ENCODE data around the gene MGAT4C.
"Not testable (repeated sequence)": the region's sequence is repeated elsewhere in the genome, so short reads cannot be mapped to it uniquely, and the experiment has no call there.

The MGAT4C gene

GRCh38 chr12:86256163-86256562 lies at the start of gene MGAT4C:
TSS of gene MGAT4C (minus strand) at chr12:86256391.
- no peak for DNase-seq

GRCh38 chr12:86296396-86296795 lies 40.2 kb upstream of the MGAT4C start:
- not testable (repeated sequence) for DNase-seq

GRCh38 chr12:86293682-86294240 lies 37.6 kb upstream of the MGAT4C start:
- DNase-seq: no peak

- no peak for DNase-seq
Measured at GRCh38 chr12:86292480-86292879, 36.3 kb upstream of the MGAT4C start.

- no peak for DNase-seq
Measured at GRCh38 chr12:86290615-86291014, 34.4 kb upstream of the MGAT4C start.

GRCh38 chr12:86286119-86286518 lies 29.9 kb upstream of the MGAT4C start:
- no peak for DNase-seq

- DNase-seq: no peak
Measured at GRCh38 chr12:86283620-86284019, 27.4 kb upstream of the MGAT4C start.

GRCh38 chr12:86275356-86275755 lies 19.2 kb upstream of the MGAT4C start:
- DNase-seq: no peak

GRCh38 chr12:86265329-86265695 lies 9.1 kb upstream of the MGAT4C start:
- no peak for DNase-seq

- no peak for DNase-seq
Measured at GRCh38 chr12:86264451-86265328, 8.5 kb upstream of the MGAT4C start.

GRCh38 chr12:86261578-86261977 lies 5.4 kb upstream of the MGAT4C start:
- no peak for DNase-seq

- DNase-seq: no peak
Measured at GRCh38 chr12:86261142-86261541, 5.0 kb upstream of the MGAT4C start.

- no peak for DNase-seq
Measured at GRCh38 chr12:86260183-86260582, 4.0 kb upstream of the MGAT4C start.

GRCh38 chr12:86257134-86257533 lies 943 bp upstream of the MGAT4C start:
- no peak for DNase-seq

GRCh38 chr12:86254399-86255107 lies 1.6 kb downstream of the MGAT4C start:
- no peak for DNase-seq

GRCh38 chr12:86249851-86250250 lies 6.3 kb downstream of the MGAT4C start:
- no peak for DNase-seq

- DNase-seq: no peak
Measured at GRCh38 chr12:86249276-86249675, 6.9 kb downstream of the MGAT4C start.

- DNase-seq: no peak
Measured at GRCh38 chr12:86247871-86248270, 8.3 kb downstream of the MGAT4C start.

GRCh38 chr12:86241600-86241999 lies 14.6 kb downstream of the MGAT4C start:
- no peak for DNase-seq

GRCh38 chr12:86234316-86234855 lies 21.8 kb downstream of the MGAT4C start:
- no peak for DNase-seq

GRCh38 chr12:86233126-86233525 lies 23.1 kb downstream of the MGAT4C start:
- no peak for DNase-seq

GRCh38 chr12:86230516-86231146 lies 25.6 kb downstream of the MGAT4C start:
- no peak for DNase-seq

GRCh38 chr12:86229772-86230171 lies 26.4 kb downstream of the MGAT4C start:
- no peak for DNase-seq
